Measurements from ENCODE around the gene ARCN1.
A peak's percentile ranks its signal among the peaks of the same experiment; 100 is the strongest.
"Not testable (repeated sequence)": the region's sequence is repeated elsewhere in the genome, so short reads cannot be mapped to it uniquely, and the experiment has no call there.

The ARCN1 gene

DNA sequence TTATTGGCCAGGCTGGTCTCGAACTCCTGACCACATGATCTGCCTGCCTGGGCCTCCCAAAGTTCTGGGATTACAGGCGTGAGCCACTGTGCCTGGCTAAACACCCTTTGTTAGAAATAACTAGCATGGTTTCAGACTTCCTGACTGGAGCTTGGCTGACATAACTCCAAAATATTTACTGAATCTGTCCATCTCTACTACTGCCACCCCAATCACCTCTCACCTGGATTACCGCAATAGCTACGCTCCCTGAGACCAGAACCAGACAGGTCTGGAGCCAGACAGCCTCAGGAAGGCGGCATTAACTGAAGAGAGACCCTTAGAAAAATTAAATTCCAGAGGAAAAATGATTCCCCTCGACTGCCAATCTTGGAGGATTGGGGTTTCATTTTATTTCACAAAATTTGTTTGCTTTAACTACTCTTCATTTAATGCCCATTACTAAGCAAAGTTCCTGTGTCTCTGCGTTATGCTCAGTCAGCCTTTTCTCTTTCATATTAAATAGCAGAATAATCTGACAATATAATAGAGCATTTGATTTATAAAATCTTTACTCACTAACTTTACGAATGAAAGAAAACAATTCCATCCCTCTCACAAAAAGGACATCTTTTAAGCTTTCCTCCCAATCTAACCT is 28.1 kb upstream of the ARCN1 start:
- no peak for DNase-seq (ENCODE audit: low read depth in 3 of 3, low spot score in 1 of 3)

GRCh38 chr11:118544647-118545010 is 27.6 kb upstream of the ARCN1 start:
- no peak for DNase-seq (ENCODE audit: low read depth in 3 of 3, low spot score in 1 of 3)

DNA sequence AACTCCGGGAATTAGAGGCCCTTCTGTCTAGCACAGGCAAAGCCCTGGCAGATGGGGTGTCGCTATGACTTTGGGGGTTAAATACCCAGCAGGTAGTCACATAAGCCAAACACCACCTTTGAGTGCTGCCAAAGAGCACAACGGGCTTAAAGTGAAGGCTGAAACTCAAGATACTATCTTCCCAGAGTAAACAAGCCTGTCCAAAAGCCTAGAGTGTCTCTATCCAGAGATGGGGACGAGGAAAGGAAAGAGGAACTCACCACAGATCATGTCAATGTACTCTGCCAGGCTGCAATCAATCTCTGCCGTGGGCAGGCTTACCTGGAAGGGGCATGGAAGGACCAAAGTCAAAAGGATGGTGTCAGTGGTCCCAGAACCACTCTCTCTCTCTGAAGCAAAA is 26.7 kb upstream of the ARCN1 start:
- DNase-seq (ENCODE audit: low read depth in 3 of 3, low spot score in 1 of 3): no peak

- DNase-seq (ENCODE audit: low read depth in 3 of 3, low spot score in 1 of 3): no peak
These were observed 25.1 kb upstream of the ARCN1 start for GRCh38 chr11:118547132-118547531.

- no peak for DNase-seq (ENCODE audit: low read depth in 3 of 3, low spot score in 1 of 3)
These were observed 19.9 kb upstream of the ARCN1 start for GRCh38 chr11:118552341-118552740.

DNA sequence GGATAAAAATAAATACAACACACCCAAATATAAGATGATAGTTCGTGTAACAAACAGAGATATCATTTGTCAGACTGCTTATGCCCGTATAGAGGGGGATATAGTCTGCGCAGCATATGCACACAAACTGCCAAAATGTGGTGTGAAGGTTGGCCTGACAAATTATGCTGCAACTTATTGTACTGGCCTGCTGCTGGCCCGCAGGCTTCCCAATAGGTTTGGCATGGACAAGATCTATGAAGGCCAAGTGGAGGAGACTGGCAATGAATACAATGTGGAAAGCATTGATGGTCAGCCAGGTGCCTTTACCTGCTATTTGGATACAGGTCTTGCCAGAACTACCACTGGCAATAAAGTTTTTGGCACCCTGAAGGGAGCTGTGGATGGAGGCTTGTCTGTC is 11.4 kb upstream of the ARCN1 start:
- DNase-seq (ENCODE audit: low read depth in 3 of 3, low spot score in 1 of 3): no peak

DNA sequence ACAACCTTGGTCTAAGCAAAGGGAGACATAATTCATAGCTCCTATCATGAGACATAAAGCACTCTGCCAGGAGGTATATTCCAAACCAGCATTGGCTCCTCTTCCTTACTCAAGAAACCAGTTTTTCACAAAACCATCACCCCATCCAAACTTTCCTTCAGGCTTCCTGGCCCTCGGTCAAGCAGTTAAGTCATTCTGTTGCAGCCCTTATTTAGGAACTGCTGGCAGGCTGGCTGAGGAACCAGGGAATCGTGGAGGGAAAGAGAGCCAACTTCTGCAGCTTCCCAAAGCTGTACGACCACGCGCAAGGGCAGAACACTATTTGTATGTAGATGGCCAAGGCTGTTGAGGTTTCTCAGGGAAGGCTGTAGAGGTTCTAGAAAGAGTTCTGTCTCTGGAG is 7.2 kb upstream of the ARCN1 start:
- DNase-seq (ENCODE audit: low read depth in 3 of 3, low spot score in 1 of 3): no peak

DNA sequence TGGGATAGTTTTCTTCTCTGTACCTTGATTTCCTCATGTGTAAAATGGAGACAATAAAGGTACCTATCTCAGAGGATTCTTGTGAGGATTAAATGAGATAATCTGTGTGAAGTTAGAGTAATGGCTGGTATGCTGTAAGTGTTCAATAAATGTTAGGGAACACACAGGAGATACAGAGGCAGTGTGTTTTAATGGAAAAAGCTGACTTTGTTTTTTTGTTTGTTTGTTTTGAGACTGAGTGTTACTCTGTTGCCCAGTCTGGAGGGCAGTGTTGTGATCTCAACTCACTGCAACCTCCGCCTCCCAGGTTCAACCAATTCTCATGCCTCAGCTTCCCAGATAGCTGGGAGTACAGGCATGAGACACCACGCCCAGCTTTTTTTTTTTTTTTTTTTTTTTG is 2.5 kb upstream of the ARCN1 start:
- no peak for DNase-seq (ENCODE audit: low read depth in 3 of 3, low spot score in 1 of 3)

DNA sequence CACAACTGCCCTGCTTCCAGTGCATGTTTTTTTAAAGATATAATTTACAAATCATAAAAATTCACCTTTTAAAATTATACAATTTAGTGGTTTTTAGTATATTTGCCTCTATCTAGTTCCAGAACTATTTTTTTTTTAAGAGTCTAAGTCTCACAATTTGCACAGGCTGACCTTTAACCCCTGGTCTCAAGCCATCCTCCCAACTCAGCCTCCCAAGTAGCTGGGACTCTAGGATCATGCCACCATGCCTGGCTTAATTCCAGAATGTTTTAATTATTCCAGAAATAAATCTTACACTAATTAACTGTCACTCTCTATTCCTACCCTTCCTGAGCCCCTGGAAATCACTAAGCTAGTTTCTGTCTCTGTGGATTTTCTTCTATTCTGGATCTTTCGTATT is 1.4 kb upstream of the ARCN1 start:
- no peak for DNase-seq (ENCODE audit: low read depth in 3 of 3, low spot score in 1 of 3)

DNA sequence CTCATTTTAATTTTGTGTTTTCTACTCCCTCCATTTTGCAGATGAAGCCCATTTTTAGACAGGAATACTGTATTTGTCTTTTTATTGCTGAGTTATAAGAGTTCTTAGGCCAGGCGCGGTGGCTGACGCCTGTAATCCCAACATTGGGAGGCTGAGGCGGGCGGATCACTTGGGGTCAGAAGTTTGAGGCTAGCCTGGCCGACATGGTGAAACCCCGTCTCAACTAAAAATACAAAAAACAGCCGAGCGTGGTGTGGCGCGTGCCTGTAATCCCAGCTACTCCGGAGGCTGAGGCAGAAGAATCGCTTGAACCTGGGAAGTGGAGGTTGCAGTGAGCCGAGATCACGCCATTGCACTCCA is 528 bp upstream of the ARCN1 start:
- DNase-seq (ENCODE audit: low read depth in 3 of 3, low spot score in 1 of 3): peak in 1 of 3 donors; percentile 10

GRCh38 chr11:118572981-118573550 is 857 bp downstream of the ARCN1 start:
- DNase-seq (ENCODE audit: low read depth in 3 of 3, low spot score in 1 of 3): no peak

DNA sequence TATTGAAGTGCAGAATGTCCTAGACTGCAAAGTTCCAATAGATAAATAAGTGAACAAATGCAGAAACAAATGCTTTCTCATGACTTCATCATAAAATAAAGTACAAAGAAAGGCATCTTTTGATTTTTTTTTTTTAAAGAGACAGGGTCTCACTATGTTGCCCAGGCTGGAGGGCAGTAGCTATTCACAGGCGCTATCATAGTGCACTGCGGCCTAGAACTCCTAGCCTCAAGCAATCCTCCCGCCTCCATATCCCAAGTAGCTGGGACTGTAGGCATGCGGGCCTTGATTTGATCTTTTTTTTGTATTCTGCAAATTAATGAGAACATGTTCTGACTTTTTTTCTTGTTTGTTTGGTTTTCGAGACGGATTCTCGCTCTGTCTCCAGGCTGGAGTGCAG is 2.4 kb downstream of the ARCN1 start:
- DNase-seq (ENCODE audit: low read depth in 3 of 3, low spot score in 1 of 3): no peak

GRCh38 chr11:118577995-118578394 is 5.8 kb downstream of the ARCN1 start:
- DNase-seq (ENCODE audit: low read depth in 3 of 3, low spot score in 1 of 3): not testable (repeated sequence)

DNA sequence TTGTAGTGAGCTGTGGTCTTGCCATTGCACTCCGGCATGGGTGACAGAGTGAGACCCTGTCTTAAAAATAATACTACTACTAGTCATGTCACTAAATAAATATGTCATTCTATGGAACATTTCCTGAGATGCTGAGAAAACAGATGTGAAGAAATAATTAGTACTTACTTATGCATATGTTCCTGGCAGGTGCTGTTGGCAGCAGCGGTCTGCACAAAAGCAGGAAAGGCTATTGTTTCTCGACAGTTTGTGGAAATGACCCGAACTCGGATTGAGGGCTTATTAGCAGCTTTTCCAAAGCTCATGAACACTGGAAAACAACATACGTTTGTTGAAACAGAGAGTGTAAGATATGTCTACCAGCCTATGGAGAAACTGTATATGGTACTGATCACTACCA is 8.8 kb downstream of the ARCN1 start:
- DNase-seq (ENCODE audit: low read depth in 3 of 3, low spot score in 1 of 3): no peak

DNA sequence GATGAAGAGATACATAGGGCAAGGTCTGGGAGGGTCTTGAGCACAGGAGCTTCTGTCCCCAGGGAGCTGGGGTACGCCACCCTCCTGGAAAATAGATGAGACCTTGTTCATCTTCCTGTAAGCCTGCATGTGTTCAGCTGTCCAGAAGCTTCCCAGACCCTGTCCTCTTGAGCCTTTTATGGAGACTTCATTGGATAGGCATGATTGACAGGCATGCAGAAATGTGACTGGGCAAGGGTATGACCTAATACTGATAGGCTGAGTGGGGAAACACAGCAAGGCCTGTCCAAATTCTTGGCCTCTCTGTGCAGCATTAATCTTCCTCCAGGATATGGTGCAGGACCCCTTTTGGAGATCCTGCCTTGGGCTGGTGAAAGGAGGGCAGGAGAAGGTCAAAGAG is 15.7 kb downstream of the ARCN1 start:
- no peak for DNase-seq (ENCODE audit: low read depth in 3 of 3, low spot score in 1 of 3)

- DNase-seq (ENCODE audit: low read depth in 3 of 3, low spot score in 1 of 3): no peak
These were observed 20.6 kb downstream of the ARCN1 start for GRCh38 chr11:118592616-118593367.

GRCh38 chr11:118594984-118595383 is 22.8 kb downstream of the ARCN1 start:
- DNase-seq (ENCODE audit: low read depth in 3 of 3, low spot score in 1 of 3): not testable (repeated sequence)

DNA sequence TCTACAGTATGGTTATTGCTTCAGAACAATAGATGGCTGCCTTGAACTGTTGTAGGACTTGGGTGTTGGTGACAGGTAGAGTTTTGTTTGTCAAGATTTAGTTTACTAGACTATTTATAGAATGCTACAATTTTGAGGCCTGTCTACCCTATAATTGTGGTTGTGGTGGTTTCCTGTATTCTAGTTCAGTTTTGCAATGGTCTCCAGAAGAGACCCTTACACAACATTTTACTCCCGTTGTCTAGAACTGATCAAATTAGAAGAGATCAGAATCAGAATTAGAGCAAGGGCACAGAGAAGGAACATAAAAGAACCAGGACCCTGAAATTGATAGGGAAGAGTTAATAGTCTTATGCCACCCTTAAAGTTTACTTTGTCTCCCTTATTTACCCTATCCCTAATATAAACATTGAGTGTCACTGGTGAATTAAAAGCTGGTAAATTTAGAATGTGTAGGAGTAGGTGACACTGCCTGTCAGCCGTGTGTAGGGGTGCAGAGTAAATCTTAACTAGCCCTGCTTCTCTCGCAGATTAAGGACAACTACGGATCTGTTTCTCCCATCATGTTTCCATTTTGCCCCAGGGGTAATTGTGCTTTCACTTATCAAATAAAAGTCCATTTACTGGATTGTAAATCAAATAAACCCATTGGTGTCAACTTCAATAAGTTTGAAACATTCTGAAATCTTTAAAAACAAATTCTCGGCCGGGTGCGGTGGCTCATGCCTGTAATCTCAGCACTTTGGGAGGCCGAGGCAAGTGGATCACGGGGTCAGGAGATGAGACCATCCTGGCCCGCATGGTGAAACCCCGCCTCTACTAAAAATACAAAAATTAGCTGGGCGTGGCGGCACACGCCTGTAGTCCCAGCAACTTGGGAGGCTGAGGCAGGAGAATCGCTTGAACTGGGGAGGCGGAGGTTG is 24.3 kb downstream of the ARCN1 start:
- DNase-seq (ENCODE audit: low read depth in 3 of 3, low spot score in 1 of 3): no peak

DNA sequence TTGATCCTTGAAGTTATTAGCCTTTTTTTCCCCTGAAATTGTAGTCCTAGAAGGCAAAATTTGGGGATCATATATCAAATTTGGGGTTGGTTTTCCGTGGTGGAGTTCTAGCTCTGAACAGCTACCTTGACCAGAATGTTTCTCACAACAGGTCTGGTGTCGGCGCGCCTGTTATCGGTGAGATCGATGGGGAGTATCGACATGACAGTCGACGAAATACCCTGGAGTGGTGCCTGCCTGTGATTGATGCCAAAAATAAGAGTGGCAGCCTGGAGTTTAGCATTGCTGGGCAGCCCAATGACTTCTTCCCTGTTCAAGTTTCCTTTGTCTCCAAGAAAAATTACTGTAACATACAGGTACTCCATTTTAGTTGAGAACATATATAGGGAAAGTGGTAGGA is 25.3 kb downstream of the ARCN1 start:
- no peak for DNase-seq (ENCODE audit: low read depth in 3 of 3, low spot score in 1 of 3)

DNA sequence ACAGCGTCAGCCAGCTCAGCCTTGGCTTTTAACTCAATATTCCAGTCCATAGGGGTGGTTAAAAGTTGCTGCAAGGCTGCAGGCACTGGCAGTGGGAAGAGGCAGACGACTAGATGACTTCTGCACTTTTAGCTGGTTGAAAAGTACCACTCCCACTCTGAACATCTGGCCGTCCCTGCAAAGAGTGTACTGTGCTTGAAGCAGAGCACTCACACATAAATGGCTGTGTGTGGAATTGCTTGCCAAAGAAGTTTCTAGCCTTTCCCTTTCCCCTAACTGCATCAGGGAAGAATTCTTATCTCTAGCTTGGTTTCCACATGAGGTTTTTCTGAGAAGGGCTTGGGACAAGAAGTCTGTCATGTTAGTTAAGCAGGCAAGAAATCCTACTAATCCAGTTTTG is 30.1 kb downstream of the ARCN1 start:
- DNase-seq (ENCODE audit: low read depth in 3 of 3, low spot score in 1 of 3): no peak

DNA sequence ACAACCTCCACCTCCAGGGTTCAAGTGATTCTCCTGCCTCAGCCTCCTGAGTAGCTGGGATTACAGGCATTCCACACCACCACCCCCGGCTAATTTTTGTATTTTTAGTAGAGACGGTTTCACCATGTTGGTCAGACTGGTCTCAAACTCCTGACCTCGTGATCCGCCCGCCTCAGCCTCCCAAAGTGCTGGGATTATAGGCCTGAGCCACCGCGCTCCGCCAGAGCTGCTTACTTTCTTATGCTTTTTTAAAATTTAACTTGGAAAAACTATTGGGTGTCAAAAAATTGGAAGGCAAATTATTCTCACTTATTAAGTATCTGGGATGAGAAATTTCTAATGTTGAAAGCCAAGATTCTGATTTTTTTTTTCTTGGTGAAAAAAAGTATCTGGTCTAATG is 31.5 kb downstream of the ARCN1 start:
- DNase-seq (ENCODE audit: low read depth in 3 of 3, low spot score in 1 of 3): not testable (repeated sequence)

DNA sequence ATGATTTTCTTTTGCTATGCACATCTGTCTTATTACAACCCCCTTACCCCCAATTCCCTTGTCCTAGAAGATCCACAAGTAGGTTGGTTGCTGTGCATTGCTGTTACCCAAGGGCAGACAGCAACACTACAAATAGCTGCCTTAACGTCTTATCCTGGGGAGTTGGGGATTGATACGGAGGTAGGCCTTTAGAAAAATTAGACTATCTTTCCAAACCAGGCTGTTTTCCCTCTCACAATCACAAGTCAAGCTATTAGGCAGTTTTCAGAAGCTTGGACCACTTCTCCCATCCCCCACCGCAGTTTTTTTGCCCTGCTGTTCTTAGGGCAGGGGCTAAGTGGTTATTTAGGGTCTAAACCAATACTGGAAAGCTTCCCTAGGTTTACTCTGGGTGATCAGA is 32.4 kb downstream of the ARCN1 start:
- no peak for DNase-seq (ENCODE audit: low read depth in 3 of 3, low spot score in 1 of 3)
